ENCODE measurements around the gene HPRT1.
"Not testable (repeated sequence)": the region's sequence is repeated elsewhere in the genome, so short reads cannot be mapped to it uniquely, and the experiment has no call there.

HPRT1 gene

GRCh38 chrX:134460005-134460861, at the start of gene HPRT1:
TSS of gene HPRT1 (plus strand) at chrX:134460165. CDS start at chrX:134460312, 147 bp downstream.
- peak; percentile 26 for DNase-seq

GRCh38 chrX:134416087-134416486, 43.9 kb upstream of the HPRT1 start:
- DNase-seq = no peak

- no peak for DNase-seq
Measured at GRCh38 chrX:134418317-134419113, 41.5 kb upstream of the HPRT1 start.

- DNase-seq = no peak
Measured at GRCh38 chrX:134419784-134420183, 40.2 kb upstream of the HPRT1 start.

- no peak for DNase-seq
Measured at GRCh38 chrX:134423606-134424005, 36.4 kb upstream of the HPRT1 start.

- no peak for DNase-seq
Measured at GRCh38 chrX:134426281-134426680, 33.7 kb upstream of the HPRT1 start.

- DNase-seq = no peak
Measured at GRCh38 chrX:134431894-134432293, 28.1 kb upstream of the HPRT1 start.

GRCh38 chrX:134435894-134436293, 24.1 kb upstream of the HPRT1 start:
- no peak for DNase-seq

DNA sequence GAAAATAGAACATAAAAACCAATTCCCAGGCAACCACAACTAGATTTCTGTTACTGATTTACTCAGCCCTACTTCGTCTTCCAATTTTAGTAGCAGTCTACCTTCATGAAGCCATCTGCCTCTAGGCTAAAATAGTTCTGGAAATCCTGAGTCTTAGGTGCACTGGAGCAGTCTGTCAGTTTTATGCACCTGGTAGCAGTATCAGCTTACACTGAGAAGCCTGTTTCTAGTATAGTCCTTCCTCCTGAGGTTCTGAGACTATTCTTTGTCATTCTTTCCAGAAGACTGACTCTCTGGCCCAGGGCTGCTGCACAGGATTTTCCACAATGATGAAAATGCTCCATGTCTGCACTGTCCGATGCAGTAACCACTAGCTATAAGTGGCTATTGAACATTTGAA, 16.9 kb upstream of the HPRT1 start:
- DNase-seq = no peak

DNA sequence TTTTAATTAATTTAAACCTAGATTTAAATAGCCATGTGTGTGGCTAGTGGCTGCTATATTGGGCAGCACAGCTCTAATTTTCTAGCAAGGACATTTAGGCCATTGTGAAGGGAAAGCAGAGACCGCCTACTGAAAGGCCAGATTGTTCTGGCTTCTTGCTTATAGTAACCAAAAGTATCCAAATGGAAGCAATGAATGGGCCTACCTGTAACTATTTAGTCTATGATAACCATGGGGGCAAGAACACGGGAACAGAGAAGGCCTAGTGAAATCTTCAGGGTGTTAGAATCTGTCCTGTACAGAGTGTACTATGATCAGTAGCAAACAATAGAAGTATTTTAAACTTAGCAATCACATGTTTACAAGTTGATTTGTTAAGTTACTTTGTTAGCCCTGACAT, 16.5 kb upstream of the HPRT1 start:
- DNase-seq = no peak

DNA sequence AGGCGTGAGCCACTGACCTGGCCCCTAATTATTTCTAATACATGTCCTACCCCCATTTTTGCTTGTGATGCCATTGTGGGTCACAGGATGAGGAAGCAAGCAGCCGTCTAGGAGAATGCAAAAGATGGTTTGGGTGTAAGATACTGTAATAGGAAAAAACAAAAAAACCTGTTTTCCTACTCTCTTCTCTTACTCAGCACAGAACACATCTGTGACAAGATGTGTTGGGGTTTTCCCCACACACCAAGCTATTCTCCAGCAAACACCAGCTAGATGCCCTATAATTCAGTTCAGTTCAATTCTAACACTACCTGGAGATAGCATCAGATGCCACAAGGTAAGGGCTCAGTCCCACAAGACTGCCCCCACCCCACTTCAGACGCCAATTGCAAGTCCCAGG, 15.3 kb upstream of the HPRT1 start:
- DNase-seq = no peak

- no peak for DNase-seq
Measured at GRCh38 chrX:134452596-134452995, 7.4 kb upstream of the HPRT1 start.

DNA sequence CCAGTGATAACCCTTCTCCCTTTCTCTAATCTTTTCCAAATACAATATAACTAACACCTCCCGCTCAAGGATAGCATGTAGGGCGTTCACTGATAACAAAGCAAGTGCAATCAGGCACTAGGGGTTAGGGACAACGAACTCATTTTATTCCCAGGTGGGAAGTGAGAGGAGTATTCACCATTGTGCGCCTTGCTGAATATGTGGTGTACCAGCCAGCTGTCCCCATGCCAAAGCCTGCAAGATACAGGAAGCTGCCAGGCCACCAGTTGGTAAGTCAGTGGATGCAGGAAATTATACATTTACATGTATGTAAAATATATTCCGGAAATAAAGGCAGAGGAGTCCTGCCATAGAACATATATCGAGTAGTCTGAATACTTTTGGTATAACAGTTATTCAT, 6.3 kb upstream of the HPRT1 start:
- DNase-seq = no peak

DNA sequence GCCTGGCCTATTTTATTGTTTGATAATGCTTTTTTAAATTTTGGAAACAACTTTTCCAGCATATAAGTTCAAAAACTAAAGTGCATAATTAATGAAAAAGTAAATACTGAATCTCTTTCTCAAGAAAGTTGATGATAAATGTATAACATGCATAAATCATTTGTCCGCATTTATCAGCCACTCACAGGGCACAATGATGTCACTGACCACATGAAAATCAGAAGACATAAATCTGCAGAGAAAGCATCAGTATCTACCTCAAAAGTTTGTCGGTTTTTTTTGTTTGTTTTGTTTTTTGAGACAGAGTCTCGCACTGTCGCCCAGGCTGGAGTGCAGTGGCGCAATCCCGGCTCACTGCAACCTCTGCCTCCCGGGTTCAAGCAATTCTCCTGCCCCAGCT, 5.5 kb upstream of the HPRT1 start:
- DNase-seq = no peak

- DNase-seq = no peak
Measured at GRCh38 chrX:134457708-134458107, 2.3 kb upstream of the HPRT1 start.

DNA sequence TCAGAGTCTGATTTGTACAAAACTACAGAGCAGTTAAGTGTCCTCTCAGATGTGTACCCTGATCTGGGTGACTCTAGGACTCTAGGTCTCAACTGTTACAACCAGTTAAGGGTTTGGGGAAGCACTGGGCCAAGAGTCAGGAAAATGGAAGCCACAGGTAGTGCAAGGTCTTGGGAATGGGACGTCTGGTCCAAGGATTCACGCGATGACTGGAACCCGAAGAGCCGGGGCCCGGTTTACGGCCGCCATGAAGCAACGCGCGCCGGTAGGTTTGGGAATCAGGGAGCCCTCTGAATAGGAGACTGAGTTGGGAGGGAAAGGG, 321 bp upstream of the HPRT1 start:
- DNase-seq = peak; percentile 6

DNA sequence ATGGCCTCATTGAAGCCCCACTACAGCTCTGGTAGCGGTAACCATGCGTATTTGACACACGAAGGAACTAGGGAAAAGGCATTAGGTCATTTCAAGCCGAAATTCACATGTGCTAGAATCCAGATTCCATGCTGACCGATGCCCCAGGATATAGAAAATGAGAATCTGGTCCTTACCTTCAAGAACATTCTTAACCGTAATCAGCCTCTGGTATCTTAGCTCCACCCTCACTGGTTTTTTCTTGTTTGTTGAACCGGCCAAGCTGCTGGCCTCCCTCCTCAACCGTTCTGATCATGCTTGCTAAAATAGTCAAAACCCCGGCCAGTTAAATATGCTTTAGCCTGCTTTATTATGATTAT, 876 bp downstream of the HPRT1 start:
- no peak for DNase-seq

GRCh38 chrX:134461437-134461836, 1.5 kb downstream of the HPRT1 start:
- DNase-seq = no peak

DNA sequence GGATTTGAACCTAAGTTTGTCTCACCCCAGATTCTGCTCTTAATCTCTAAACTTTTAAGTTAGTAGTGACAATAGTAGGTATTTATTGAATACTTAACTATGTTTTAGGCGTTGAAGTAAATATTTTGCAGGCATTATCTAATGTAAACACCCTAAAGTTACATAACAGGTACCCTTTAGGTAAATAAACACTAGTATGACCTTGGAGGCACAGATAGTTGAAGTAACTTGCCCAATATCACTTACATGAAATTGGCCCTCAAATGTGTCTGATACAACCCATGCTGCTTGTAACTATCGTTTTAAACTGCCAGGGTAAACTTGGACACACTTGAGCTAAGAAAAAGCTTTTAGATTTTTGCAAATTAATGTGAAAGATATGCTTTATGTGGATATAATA, 3.0 kb downstream of the HPRT1 start:
- DNase-seq = no peak

GRCh38 chrX:134464453-134464852, 4.5 kb downstream of the HPRT1 start:
- not testable (repeated sequence) for DNase-seq

DNA sequence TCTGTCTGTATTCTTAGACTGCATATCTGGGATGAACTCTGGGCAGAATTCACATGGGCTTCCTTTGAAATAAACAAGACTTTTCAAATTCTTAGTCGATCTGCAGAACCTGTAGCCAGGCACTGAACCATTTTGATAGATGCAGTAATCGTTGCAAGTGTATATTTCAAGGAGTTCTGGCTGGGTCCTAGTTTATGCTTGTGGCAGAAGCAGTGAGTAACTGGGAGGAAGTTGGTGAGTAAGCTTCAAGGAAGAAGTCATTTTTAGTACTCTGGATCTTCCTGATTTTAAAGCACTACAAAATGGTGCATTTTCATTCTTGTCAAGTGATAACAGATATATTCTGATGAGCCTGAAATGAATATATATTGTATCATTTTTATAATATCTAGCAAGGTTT, 9.5 kb downstream of the HPRT1 start:
- DNase-seq = no peak

DNA sequence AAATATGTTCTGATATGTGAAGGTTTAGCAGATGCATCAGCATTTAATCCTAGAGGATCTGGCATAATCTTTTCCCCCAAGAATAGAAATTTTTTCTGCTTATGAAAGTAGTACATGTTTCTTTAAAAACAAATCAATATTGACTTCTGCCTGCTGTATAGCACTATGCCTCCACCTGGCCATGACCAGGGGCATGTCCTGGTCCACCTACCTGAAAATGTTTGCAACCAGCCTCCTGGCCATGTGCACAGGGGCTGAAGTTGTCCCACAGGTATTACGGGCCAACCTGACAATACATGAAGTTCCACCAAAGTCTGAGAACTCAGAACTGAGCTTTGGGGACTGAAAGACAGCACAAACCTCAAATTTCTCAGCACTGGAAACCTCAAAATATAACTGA, 10.0 kb downstream of the HPRT1 start:
- no peak for DNase-seq

DNA sequence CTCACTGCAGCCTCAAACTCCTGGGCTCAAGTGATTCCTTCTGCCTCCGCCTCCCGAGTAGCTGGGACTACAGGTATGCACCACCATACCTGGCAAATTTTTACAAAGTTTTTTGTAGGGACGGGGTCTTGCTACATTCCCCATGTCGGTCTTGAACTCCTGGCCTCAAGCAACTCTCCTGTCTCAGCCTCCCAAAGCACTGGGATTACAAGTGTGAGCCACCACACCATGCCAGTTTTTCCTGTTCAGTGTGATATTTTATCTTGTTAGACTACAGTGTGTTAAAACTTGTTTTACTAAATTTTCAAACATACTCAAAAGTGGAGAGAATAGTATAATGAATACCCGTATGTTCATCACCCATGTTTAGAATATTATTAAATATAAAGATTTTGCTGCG, 12.1 kb downstream of the HPRT1 start:
- no peak for DNase-seq

GRCh38 chrX:134476284-134476683, 16.3 kb downstream of the HPRT1 start:
- no peak for DNase-seq

DNA sequence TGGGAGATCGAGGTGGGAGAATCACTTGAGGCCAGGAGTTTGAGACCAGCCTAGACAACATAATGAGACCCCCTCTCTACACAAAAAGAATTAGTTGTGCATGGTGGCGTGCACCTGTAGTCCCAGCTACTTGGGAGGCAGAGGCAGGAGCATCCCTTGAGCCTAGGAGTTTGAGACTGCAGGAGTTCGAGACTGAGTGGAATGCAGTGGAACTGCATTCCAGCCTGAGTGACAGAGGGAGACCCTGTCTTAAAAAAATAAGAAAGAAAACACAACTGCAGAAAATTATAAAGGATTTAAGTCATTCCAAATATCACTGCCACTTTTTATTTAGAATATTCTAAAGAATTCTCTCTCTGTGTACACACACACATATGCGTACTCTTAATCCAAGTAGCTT, 18.4 kb downstream of the HPRT1 start:
- no peak for DNase-seq
